Stimulated activated CD4-positive, alpha-beta T cell treated with anti-CD3 and anti-CD28 coated beads, Interleukin-4, amount 100 ng/mL, for 4 hours (primary cell): ENCODE results near the gene ITM2C.

Experiments used
- DNase-seq, 2 experiments: peaks; one replicate each; pipeline ENCODE4 v3.0.0-alpha.2; 2020

The ITM2C gene

DNA sequence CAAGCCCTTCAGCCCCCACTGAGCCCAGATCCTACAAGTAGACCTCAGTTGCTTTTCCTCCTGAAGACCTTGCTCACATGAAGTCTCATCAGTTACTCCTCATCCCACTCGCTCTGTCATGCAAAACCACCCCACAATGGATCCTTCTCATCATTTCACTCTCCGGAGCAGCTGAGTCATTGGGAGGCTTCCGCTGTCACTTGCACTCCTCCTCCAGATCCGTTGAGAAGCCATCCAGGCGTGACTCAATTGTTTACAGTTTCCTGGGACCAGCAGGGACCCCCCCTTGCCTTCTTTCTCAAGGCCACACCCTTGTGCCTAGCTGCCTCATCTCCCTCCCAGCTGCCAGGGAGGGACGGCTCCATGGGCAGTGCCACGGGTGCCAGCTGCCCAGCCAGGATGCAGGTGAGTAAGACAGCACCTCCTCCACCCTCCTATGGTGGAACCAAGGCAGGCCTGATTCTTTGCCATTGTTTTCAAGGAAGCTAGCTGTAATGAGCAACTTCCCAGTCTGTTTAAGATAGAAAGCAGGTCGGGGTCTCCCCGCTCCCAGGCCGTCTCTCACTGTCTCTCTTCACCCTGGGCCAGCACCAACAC lies 44.0 kb downstream of the ITM2C start:
- peak; percentile 49 to 64 for DNase-seq

GRCh38 chr2:230909841-230910545 lies 45.3 kb downstream of the ITM2C start:
- no peak for DNase-seq

GRCh38 chr2:230910546-230911177 lies 45.9 kb downstream of the ITM2C start:
- DNase-seq = no peak

DNA sequence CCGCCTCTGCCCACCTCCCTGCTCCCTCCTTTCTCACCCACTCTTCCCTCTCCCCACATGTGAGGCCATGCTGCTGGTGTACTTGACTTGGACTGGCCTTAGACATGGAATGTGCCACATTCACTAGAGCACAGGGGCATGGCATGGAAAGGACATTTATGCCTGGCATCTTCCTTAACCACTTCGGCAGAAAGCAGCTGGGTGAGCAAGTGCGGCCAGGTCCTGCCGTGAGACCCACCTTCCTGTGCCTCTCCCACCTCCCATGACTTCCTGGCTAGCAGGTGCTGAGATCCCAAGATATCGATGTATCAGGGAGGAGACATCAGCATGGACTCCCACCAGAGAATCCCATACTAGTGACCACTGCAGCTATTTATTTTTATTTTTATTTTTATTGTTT lies 47.3 kb downstream of the ITM2C start:
- no peak for DNase-seq

DNA sequence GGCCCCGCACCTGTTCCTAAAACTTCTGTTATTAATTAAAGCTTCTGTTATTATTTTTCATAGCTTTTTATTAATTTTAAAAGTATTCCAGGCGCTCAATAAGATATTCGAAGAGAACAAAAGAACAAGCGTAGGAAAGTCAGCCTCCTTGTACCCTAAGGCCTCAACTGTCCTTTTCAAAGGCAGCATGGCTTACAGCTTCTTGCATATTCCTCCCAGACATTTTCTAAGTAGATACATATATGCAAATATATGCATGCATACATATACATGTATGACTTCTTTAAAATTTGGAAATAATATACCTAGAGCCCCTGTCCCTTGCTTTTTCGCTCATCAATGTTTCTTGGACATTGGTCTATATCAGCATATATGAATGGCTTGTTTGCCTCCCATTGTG lies 48.0 kb downstream of the ITM2C start:
- no peak for DNase-seq

- DNase-seq = peak in 1 of 2 experiments; percentile 21
Measured at GRCh38 chr2:230913406-230914143, 48.8 kb downstream of the ITM2C start.

GRCh38 chr2:230914886-230915285 lies 50.1 kb downstream of the ITM2C start:
- DNase-seq = no peak

DNA sequence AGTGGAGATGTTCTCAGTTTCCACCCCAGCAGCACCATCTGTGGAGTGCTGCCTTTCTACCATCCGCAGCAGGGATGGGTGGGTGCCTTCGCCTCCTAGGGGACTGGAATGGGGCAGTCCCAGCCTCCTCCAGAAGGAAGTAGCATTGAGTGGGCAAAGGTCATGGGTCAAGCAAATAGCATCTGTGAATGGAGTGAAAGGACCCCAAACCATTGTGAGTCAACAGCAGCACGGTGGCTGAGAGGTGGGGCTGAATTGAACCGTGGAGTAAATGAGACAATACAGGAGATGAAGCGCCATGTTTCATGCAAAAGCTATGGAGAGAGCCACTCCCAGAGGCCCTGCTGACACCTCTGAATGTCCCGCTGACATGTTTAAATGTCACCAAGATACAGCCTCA lies 50.6 kb downstream of the ITM2C start:
- peak in 1 of 2 experiments; percentile 0 for DNase-seq

DNA sequence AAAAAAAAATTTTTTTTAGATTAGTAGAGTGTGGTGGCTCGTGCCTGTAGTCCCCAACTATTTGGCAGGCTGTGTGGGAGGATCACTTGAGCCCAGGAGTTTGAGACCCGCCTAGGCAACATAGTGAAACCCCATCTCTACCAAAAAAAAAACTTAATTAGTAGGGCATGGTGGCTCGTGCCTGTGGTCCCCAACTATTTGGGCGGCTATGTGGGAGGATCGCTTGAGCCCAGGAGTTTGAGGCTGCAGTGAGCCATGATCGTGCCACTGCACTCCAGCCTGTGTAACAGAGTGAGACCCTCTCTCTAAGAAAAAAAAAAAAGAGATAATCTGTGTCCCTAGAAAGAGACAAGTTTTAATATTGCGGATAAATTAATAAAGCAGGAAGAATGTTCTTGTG lies 51.5 kb downstream of the ITM2C start:
- no peak for DNase-seq

DNA sequence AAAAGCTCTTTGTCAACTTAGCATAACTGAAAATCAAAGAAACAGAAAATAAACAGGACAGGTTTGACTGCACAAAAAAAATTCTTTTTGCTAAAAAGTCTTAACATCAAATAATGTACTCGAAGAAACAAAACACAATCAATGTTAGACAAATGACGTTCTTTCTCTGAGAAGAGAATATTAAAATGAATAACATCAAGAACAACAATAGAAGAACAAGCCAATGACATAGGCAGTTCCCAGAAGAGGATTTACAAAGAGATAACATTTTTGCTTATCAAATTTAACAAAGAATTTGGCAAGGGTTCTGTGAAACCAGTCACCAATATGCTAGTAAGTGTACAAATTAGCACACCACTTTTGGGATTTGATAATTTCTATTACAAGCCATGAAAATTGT lies 54.5 kb downstream of the ITM2C start:
- no peak for DNase-seq

GRCh38 chr2:230919681-230920080 lies 54.9 kb downstream of the ITM2C start:
- DNase-seq = no peak

DNA sequence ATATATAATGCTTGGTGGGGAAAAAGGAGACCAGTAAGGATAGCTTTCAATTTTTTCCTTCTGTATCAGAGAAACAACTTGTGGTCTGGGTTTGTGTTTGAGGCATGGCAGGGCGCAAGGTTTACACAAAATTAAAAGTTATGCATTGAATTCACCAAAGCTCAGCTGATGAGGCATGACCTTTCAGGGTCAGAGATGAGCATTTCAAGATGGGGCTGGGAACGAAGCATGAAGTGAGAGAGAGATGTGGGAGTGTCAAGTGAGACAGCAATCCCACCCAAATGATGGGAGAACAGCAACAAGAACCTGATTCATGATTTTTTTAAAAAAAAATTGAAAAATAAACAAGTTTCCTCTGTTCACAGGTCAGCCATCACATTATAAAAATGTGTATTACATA lies 55.4 kb downstream of the ITM2C start:
- no peak for DNase-seq

GRCh38 chr2:230921806-230922595 lies 57.3 kb downstream of the ITM2C start:
- DNase-seq = no peak

- no peak for DNase-seq
Measured at GRCh38 chr2:230922951-230923717, 58.4 kb downstream of the ITM2C start.

DNA sequence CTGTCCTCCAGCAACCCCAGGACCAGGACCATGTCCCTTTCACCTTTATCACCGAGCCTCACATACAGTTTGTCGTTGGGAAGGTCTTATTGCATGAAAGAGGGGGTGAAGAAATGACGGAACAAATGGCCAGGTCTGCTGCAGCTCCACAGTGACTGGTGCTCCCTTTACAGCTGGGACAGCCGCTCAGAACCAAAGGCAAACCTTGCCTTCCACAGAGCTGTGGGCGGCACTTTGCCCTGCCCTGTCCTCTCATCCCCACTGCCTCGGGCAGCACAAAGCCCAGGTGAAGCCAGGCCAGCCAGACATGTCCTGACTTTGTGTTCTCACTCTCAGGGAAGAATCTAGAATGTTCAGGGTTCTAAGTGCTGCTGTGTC lies 59.3 kb downstream of the ITM2C start:
- DNase-seq = no peak

GRCh38 chr2:230924470-230925341 lies 60.0 kb downstream of the ITM2C start, which contains the start of gene GPR55:
Gene GPR55 (minus strand): TSS chr2:230925242. CDS start chr2:230910962, 14,280 bp downstream.
- DNase-seq = peak; percentile 55 to 64

DNA sequence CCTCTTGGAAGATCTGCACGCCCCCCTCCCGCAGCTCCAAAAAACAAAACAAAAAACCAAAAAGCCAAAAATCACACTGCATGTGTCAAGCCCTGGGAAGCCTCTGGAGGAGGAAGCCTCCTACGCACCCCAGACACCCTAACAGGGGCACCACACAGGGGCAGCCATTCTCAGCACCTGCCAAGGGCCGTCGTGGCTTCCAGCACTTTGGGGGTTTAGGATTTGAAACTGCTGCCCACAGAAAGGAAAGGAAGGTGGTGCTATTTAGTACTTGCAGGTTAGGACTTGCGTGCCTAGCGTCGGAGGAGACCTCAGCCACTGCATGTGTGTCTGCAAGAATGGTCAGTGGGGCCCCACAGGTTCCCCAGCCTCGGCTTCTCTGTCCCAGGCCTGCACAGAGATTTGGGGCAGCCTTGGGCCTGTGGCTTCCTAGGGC lies 60.7 kb downstream of the ITM2C start:
- no peak for DNase-seq

DNA sequence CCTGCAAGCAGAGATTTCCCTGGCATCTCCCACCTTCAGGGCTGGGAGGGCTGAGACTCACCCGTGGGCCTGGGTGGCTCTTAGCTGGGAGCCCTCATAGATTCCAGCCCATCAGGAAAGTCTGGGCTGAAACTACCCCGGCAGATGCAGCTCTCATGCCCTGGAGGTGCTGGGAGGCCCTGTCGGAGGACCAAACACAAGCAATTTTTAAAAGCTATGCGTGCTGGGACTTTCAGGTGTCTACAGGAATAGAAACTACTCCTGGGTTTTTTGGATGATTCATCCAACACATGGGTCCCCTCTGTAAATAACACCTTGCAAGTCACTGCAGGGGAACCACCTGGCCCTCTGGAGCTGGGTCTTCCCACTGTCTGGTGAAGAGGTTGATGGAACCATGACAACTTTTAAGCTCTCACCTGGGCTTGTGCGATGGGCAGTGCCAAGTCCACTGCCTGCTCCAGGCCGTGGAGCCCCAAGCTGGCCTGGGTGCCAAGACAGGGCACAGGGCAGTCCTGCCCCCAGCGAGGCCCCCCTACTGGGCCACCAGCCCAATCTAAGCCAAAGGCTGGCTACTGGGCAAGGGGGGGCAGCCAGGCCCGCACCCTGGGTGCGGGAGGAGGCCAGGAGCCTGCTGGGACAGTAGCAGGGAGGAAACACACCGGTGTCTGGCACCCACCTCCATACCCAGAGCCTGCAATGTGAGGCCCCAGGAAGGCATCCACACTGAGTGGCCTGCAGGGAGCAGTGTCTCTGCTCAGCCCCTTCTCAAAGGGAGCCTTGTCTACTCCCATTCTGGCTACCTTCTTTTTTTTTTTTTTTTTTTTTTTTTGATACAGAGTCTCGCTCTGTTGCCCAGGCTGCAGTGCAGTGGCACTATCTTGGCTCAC lies 61.4 kb downstream of the ITM2C start:
- peak; percentile 39 to 42 for DNase-seq

DNA sequence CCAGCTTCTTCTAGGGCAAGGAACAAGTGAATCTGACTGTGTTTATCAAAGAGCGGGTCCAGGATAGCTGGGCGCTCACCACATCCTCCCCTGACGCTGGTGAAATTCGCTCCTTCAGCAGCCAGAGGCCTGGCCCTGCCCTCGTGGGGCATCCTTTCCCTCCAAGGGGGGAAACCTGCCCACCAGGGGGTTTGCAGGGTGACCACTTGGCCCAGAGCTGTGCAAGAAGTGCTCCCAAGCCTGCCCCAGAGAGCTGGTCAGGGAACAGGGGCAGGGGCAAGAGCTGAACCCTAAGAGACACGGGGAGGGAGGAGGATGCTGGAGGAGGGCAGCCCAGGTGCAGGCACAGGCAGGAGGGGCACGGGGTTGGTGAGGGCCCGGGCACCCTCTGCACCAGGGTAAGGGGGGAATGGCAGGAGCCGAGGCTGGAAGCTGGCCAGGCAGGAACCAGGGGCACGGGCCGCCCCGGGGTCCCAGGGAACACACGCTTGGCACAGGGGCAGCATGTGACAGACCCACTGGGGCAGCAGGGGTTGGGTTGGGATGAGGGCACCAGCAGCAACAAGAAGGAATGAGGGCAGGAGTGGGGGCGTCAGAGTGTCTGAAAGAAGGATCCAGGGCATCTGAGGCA lies 63.1 kb downstream of the ITM2C start:
- no peak for DNase-seq
